Upper lobe of left lung (tissue), 6 donors: ENCODE data around the gene DPM2. TPM values are rescaled to one million over a fixed set of nuclear protein-coding genes. Genes with fewer than 3 reads are reported as not detected.

ENCODE experiments used
- ATAC-seq, 2 donors: fragments of 200-7000 bp; cut with Tn5 transposase; one replicate each; pipeline ENCODE4 v1.9.1; 2022; ENCODE audit warnings: mild to moderate bottlenecking in 2 of 2, moderate library complexity in 2 of 2; ENCODE audit not compliant: low FRiP score in 2 of 2
- DNase-seq, 2 donors: peaks; one replicate each; pipeline ENCODE4 v3.0.0-alpha.2; 2019 to 2020
- H3K27ac ChIP-seq, 4 donors: fragments of 200-600 bp; sonication (generic); one replicate each; pipeline ENCODE4 v1.5.1; 2016 to 2019
- H3K27me3 ChIP-seq, 4 donors: fragments of 200-600 bp; sonication (generic); one replicate each; pipeline ENCODE4 v1.5.1; 2017 to 2019
- H3K36me3 ChIP-seq, 4 donors: fragments of 200-600 bp; sonication (generic); one replicate each; pipeline ENCODE4 v1.5.1; 2016 to 2019
- H3K4me1 ChIP-seq, 4 donors: fragments of 200-600 bp; sonication (generic); one replicate each; pipeline ENCODE4 v1.5.1; 2018 to 2019
- H3K4me3 ChIP-seq, 4 donors: fragments of 200-600 bp; sonication (generic); one replicate each; pipeline ENCODE4 v1.5.1; 2017 to 2019; ENCODE audit warnings: mild to moderate bottlenecking in 2 of 4, moderate library complexity in 1 of 4
- H3K9me3 ChIP-seq, 4 donors: fragments of 200-600 bp; sonication (generic); one replicate each; pipeline ENCODE4 v1.5.1; 2018 to 2019
- EP300 ChIP-seq, 4 donors: sonication (generic); formaldehyde crosslinking; IDR thresholded peaks; one replicate each; pipeline ENCODE4 v1.5.1; 2017; ENCODE audit warnings: antibody characterized with exemption in 4 of 4, control low read depth in 2 of 4
- POLR2A ChIP-seq, 4 donors: fragments of 450-650 bp; IDR thresholded peaks; one replicate each; pipeline ENCODE4 v1.5.1; 2016 to 2017; ENCODE audit warnings: antibody characterized with exemption in 4 of 4, mild to moderate bottlenecking in 2 of 4
- POLR2AphosphoS5 ChIP-seq, 2 donors: sonication (generic); formaldehyde crosslinking; IDR thresholded peaks; one replicate each; pipeline ENCODE4 v1.5.1; 2017; ENCODE audit warnings: antibody characterized with exemption in 2 of 2
- WGBS, 2 donors: methylation state at CpG; one replicate each; pipeline ENCODE4 v1.1.5; 2017 to 2018; 5-methylcytosine and 5-hydroxymethylcytosine counted together
- total RNA-seq, 6 donors: library from RNA; depleted of rRNA in 4 of 6; stranded (reverse); fragments of >200 nt in 4 of 6; gene quantifications; one replicate each; pipeline versions ENCODE4 v1.1.0 to v1.2.1, GENCODE V29; 2016 to 2021
- TF ChIP-seq, protein P1 (sequence below), 6 experiments: fragments of 450-650 bp in 4 of 6; fragments of 200-600 bp in 2 of 6; sonication (generic) in 2 of 6; IDR thresholded peaks; one replicate each; pipeline ENCODE4 v1.5.1; 2016 to 2019; ENCODE audit warnings: antibody characterized with exemption in 6 of 6
- donor health status: DM: no; HTN: no; CAD: no; lungs with moderate emphysema.
- donor health status: DM: no; HTN: yes; CAD: no; lungs with severe emphysema.

DPM2 gene
- total RNA-seq, 6 donors from 2014 or later: 20.1 to 40.7 (median 25.6) TPM

DNA sequence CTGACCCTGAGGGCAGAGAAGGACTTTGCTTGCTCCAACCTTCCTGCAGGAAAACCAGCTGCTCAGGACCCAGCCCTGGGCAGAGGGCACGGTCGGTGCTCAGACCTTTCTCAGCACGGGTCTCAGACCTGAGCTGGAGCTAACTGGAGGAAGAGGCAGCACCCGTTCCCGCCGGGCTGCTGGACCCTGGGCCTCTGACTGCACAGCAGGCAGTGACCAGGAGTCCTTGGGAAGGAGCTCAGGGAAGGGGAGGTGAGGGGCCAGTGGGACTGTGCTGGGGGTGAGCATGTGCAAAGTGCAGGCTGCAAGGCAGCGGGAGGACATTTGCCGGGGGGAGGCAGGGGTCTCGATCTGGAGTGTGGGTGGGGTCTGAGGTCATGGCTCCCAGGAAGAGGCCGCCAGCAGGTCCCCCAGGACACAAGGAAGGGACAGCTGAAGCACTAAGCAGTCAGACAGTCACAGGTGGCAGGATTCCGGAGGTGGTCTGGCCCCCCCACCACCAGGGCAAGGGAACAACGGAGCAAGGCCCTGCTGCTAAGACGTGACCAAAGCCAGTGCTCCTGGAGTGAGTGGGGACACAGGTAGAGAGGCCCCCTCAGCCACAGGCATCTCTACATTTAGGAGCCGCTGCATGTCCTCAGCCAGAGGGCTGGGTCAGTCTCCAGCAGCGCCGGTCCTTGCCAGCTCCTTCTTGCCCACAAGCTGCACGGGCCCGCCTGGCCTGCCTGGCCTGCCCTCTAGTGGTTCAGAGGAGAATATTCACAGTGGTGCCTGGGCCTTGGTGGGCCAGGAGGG lies 4.8 kb upstream of the DPM2 start:
- ATAC-seq: peak; percentile 83 to 85
- peaks cover 0 to 35% (median 20%) of the 10 kb centered on the region in 4 donors for H3K36me3 ChIP-seq

DNA sequence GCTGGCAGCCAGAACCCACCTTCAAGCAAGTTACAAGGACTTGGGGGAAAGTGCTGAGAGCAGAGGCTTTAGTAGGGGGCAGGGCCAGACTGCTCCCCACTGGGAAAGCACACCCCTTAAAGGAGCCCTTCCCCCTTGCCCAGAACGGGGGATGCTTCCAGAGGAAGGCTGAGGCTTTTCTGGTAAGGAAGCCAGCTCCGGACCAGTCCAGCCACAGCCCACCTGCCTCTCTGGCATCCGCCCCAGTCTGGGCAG lies 4.2 kb upstream of the DPM2 start:
- 0 to 74% methylated on average over 1 to 3 of the region's 3 CpGs for WGBS, 2 donors
- TF ChIP-seq, protein P1, sequence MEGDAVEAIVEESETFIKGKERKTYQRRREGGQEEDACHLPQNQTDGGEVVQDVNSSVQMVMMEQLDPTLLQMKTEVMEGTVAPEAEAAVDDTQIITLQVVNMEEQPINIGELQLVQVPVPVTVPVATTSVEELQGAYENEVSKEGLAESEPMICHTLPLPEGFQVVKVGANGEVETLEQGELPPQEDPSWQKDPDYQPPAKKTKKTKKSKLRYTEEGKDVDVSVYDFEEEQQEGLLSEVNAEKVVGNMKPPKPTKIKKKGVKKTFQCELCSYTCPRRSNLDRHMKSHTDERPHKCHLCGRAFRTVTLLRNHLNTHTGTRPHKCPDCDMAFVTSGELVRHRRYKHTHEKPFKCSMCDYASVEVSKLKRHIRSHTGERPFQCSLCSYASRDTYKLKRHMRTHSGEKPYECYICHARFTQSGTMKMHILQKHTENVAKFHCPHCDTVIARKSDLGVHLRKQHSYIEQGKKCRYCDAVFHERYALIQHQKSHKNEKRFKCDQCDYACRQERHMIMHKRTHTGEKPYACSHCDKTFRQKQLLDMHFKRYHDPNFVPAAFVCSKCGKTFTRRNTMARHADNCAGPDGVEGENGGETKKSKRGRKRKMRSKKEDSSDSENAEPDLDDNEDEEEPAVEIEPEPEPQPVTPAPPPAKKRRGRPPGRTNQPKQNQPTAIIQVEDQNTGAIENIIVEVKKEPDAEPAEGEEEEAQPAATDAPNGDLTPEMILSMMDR (IDR thresholded peaks at IDR 0.05): no peak
- no peak for TF ChIP-seq EP300 (IDR thresholded peaks at IDR 0.05)
- TF ChIP-seq POLR2AphosphoS5 (IDR thresholded peaks at IDR 0.05): no peak
- peak overlapping the region in 2 of 4 donors; percentile 13 to 60 for H3K27ac ChIP-seq
- DNase-seq (no peak), ATAC-seq (no peak)
- no peaks in the 10 kb centered on the region for H3K9me3 ChIP-seq
- no peaks in the 10 kb centered on the region for H3K27me3 ChIP-seq
- H3K4me3 ChIP-seq: no peak overlapping the region
- H3K36me3 ChIP-seq: peaks cover 0 to 34% (median 20%) of the 10 kb centered on the region in 4 donors
- peaks cover 8 to 34% (median 19%) of the 10 kb centered on the region in 4 donors for H3K4me1 ChIP-seq

More for the DNA sequence above, 4.8 kb upstream of the DPM2 start:
- WGBS, 2 donors: 50 to 64% methylated on average over 4 to 18 of the region's 18 CpGs
- H3K4me3 ChIP-seq: no peak overlapping the region
- DNase-seq: peak; percentile 87 to 90
- TF ChIP-seq EP300 (IDR thresholded peaks at IDR 0.05) (no peak), POLR2AphosphoS5 (IDR thresholded peaks at IDR 0.05) (peak in 1 of 2 donors; percentile 10)
- TF ChIP-seq, protein P1 (IDR thresholded peaks at IDR 0.05): peak; percentile 91 to 94 (median 94)
- peaks cover 5 to 29% (median 15%) of the 10 kb centered on the region in 4 donors for H3K4me1 ChIP-seq
- H3K9me3 ChIP-seq: no peaks in the 10 kb centered on the region
- H3K27ac ChIP-seq: peak overlapping the region in 2 of 4 donors; percentile 13 to 60
- H3K27me3 ChIP-seq: no peaks in the 10 kb centered on the region

DNA sequence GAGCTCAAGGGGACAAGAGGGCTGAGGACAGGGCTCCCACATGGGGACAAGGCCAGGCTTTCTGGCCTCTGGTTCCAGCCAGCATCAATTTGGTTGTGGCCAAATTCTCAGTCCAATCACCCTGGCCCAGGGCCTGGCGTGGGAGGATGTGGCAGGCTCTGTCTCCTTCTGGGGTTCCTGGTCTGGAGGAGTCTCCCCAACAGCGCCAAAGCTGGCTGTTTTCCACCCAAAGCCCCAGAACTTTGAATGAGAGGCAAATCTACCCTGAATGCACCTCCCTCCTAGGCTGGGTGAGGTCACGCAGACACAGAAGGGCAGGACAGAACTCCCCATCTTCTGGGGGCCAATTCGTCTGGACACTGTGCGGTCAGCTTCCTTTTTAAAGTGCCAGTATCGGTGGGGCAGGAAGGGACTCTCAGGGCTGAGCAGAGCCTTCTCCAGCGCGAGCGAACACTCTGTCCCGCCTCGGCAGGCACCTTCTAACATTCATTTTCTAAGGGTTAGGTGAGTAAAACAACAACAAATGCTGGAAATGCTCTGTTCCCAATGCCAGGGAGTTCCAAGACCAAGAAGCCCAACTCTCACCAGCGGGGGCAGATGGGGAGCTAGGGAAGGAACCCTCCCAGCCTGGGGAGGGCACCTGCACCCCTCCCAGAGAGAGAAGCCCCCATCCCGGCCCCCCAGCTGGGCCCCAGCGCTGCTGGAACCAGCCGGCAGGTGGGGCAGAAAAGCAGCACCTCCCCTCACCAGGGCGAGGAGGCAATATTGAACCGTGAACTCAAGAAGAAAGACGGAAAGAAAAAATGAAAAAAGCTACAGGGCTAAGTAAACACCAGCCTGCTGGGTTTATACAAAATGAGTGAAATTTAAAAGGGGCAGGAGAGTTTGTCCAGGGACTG lies 3.7 kb upstream of the DPM2 start:
- Histone ChIP-seq H3K27ac (peak overlapping the region in 1 of 4 donors; percentile 60), H3K4me3 (no peak overlapping the region), H3K36me3 (peaks cover 0 to 34% (median 20%) of the 10 kb centered on the region in 4 donors)

DNA sequence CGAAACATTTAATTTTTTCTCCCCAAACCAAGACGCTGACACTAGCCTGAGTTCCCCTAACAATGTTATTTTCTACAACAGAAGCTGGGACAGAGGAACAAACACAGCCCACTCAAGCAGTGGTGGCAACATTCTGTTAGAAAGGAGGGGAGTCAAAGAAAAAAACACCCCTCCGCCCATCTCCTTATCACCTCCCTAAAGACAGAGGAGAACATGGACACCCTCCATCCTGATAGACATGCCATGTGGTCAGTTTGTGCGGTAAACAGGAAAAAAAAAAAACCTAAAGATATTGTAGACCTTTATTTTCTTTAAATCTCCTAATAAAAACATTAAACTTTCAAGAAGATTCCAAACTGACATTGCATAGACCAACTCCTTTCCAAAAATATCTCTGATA lies 2.9 kb upstream of the DPM2 start:
- no peak for DNase-seq
- H3K9me3 ChIP-seq: no peaks in the 10 kb centered on the region
- no peaks in the 10 kb centered on the region for H3K27me3 ChIP-seq
- whole genome bisulfite sequencing, 2 donors: 94% methylated on average over 4 of the region's 4 CpGs
- TF ChIP-seq, protein P1 (IDR thresholded peaks at IDR 0.05): no peak
- TF ChIP-seq POLR2AphosphoS5 (IDR thresholded peaks at IDR 0.05) (no peak), EP300 (IDR thresholded peaks at IDR 0.05) (no peak), POLR2A (IDR thresholded peaks at IDR 0.05) (no peak)
- peaks cover 21 to 47% (median 32%) of the 10 kb centered on the region in 4 donors for H3K4me1 ChIP-seq
- no peak overlapping the region for H3K27ac ChIP-seq
- H3K36me3 ChIP-seq: peaks cover 0 to 32% (median 20%) of the 10 kb centered on the region in 4 donors
- no peak for ATAC-seq
- H3K4me3 ChIP-seq: no peak overlapping the region

More for the DNA sequence above, 3.7 kb upstream of the DPM2 start:
- WGBS, 2 donors: 78 to 88% methylated on average over 8 to 18 of the region's 18 CpGs
- Histone ChIP-seq H3K27me3 (no peaks in the 10 kb centered on the region), H3K9me3 (no peaks in the 10 kb centered on the region), H3K4me1 (peaks cover 13 to 40% (median 25%) of the 10 kb centered on the region in 4 donors)
- peak in 1 of 2 donors; percentile 69 for DNase-seq
- TF ChIP-seq EP300 (IDR thresholded peaks at IDR 0.05): no peak
- no peak for TF ChIP-seq POLR2AphosphoS5 (IDR thresholded peaks at IDR 0.05)
- TF ChIP-seq POLR2A (IDR thresholded peaks at IDR 0.05): no peak
- TF ChIP-seq, protein P1 (IDR thresholded peaks at IDR 0.05): no peak
- no peak for ATAC-seq
